Adrenal gland (tissue), 12 donors: ENCODE measurements around the gene TTC21B. TPM values are rescaled to one million over a fixed set of nuclear protein-coding genes. Genes with fewer than 3 reads are reported as not detected.
A peak's percentile ranks its signal among the peaks of the same experiment; 100 is the strongest.

Experiments
- DNase-seq, 7 donors: peaks; one replicate each; pipeline ENCODE4 v3.0.0-alpha.2; 2019 to 2020
- H3K27ac ChIP-seq, 5 donors: fragments of 200-600 bp; sonication (generic) in 4 of 5; 1 replicate in 3 of 5; 2 replicates in 2 of 5; pipeline versions ENCODE4 v1.5.1 to v1.8.0; 2016 to 2020; ENCODE audit warnings: mild to moderate bottlenecking in 1 of 5
- H3K27me3 ChIP-seq: fragments of 200-600 bp; 2 replicates; pipeline ENCODE4 v1.8.0; 2021
- H3K36me3 ChIP-seq, 2 donors: fragments of 200-600 bp; replicated peaks in 1 of 2; 1 replicate in 1 of 2; 2 replicates in 1 of 2; pipeline versions ENCODE4 v1.5.1 to v1.8.0; 2018 to 2022
- H3K4me1 ChIP-seq, 2 donors: fragments of 200-600 bp; replicated peaks in 1 of 2; 1 replicate in 1 of 2; 2 replicates in 1 of 2; pipeline versions ENCODE4 v1.5.1 to v1.8.0; 2018 to 2021
- H3K4me3 ChIP-seq, 4 donors: fragments of 200-600 bp; sonication (generic) in 3 of 4; one replicate each; pipeline ENCODE4 v1.5.1; 2016 to 2018
- H3K9me3 ChIP-seq, 3 donors: fragments of 200-600 bp; sonication (generic) in 1 of 3; replicated peaks in 1 of 3; 1 replicate in 2 of 3; 2 replicates in 1 of 3; pipeline versions ENCODE4 v1.5.1 to v1.8.0; 2016 to 2021
- POLR2A ChIP-seq, 2 donors: fragments of 450-650 bp; IDR thresholded peaks; one replicate each; pipeline ENCODE4 v1.6.1; 2017; ENCODE audit warnings: antibody characterized with exemption in 2 of 2, mild to moderate bottlenecking in 2 of 2, moderate library complexity in 1 of 2
- WGBS, 4 donors: extraction: QIAGEN DNeasy Blood & Tissue Kit in 2 of 4; methylation state at CpG; one replicate each; pipeline versions ENCODE4 v1.1.5 to v1.1.7; 2013 to 2017; 5-methylcytosine and 5-hydroxymethylcytosine counted together
- intact Hi-C, 2 donors: fragments of 100-400 bp; cut with DNase I; formaldehyde crosslinking; loops; one replicate each; pipeline versions ENCODE4 v1.14.1 to v1.15.0; 2022 to 2023
- polyA plus RNA-seq, 3 donors: library from polyadenylated mRNA; stranded (reverse); fragments of 200-250 nt in 2 of 3; fragments of 350-450 nt in 1 of 3; fragmentation: Illumina TruSeq in 1 of 3; extraction: RNeasy Lipid Tissue Mini Kit (QIAGEN cat#74804) in 1 of 3; gene quantifications; one replicate each; pipeline ENCODE4 v1.2.3, GENCODE V29; 2013 to 2014
- total RNA-seq, 9 donors: library from RNA; depleted of rRNA in 4 of 9; stranded (reverse); fragments of >200 nt in 4 of 9; fragments of 120-200 nt in 1 of 9; fragmentation: NEBNext Ultra II Directional in 1 of 9; extraction: Animal tissue kit (Norgen Biotek cat#: 25700) in 1 of 9; gene quantifications; one replicate each; pipeline versions ENCODE4 v1.1.0 to v1.2.4, GENCODE V29; 2013 to 2023
- TF ChIP-seq, protein P1 (sequence below), 6 experiments: fragments of 450-650 bp in 4 of 6; fragments of 200-600 bp in 2 of 6; sonication (generic) in 1 of 6; IDR thresholded peaks; 1 replicate in 5 of 6; 2 replicates in 1 of 6; pipeline versions ENCODE4 v1.5.1 to v1.8.0; 2016 to 2021; ENCODE audit warnings: antibody characterized with exemption in 6 of 6, mild to moderate bottlenecking in 2 of 6, moderate library complexity in 1 of 6
- donor health status: healthy with polysubstance abuse.
- donor health status: Bipolar disorder and iron deficiency.
- donor health status: DM: yes; HTN: yes; CAD: no.
- donor health status: DM: no; HTN: no; CAD: no.
- donor health status: DM: no; HTN: no; CAD: no.
- donor health status: DM: yes; HTN: yes; CAD: no.

Gene TTC21B
- total and polyA plus RNA-seq, 12 donors, result 4.8 to 28.5 (median 10.0) TPM

DNA sequence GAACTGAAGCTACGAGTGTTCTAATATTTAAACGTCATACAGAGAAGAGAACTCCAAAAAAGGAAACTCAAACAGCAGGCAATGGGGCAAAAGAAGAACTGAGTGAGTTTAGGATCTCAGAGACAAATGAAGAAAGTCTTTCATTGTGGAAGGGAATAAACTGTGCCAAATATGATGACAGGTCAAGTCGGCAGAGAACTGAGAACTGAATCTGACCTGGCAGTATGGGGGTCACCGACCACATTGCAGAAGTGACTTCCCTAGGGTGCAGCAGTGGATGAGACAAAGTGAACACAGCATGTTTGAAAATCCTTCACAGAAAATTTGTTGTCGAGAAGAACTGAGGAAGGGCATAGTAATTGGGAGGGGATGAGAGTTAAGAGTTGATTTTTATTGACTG lies 55.9 kb downstream of the TTC21B start:
- DNase-seq, result peak in 3 of 7 donors; percentile 8 to 61 (median 18)
- Histone ChIP-seq H3K36me3 (peaks cover 0 to 20% of the 10 kb centered on the region in 2 donors), H3K27me3 (no peaks in the 10 kb centered on the region), H3K4me3 (no peak overlapping the region), H3K27ac (no peak overlapping the region), H3K4me1 (peaks cover 0 to 15% of the 10 kb centered on the region in 2 donors), H3K9me3 (no peaks in the 10 kb centered on the region)
- no peak for TF ChIP-seq POLR2A (IDR thresholded peaks at IDR 0.05)
- TF ChIP-seq, protein P1, sequence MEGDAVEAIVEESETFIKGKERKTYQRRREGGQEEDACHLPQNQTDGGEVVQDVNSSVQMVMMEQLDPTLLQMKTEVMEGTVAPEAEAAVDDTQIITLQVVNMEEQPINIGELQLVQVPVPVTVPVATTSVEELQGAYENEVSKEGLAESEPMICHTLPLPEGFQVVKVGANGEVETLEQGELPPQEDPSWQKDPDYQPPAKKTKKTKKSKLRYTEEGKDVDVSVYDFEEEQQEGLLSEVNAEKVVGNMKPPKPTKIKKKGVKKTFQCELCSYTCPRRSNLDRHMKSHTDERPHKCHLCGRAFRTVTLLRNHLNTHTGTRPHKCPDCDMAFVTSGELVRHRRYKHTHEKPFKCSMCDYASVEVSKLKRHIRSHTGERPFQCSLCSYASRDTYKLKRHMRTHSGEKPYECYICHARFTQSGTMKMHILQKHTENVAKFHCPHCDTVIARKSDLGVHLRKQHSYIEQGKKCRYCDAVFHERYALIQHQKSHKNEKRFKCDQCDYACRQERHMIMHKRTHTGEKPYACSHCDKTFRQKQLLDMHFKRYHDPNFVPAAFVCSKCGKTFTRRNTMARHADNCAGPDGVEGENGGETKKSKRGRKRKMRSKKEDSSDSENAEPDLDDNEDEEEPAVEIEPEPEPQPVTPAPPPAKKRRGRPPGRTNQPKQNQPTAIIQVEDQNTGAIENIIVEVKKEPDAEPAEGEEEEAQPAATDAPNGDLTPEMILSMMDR (IDR thresholded peaks at IDR 0.05), result no peak
- intact Hi-C loops, result no loop called here
- WGBS, 4 donors, result 61 to 73% (median 69%) methylated on average over 5 of the region's 5 CpGs

DNA sequence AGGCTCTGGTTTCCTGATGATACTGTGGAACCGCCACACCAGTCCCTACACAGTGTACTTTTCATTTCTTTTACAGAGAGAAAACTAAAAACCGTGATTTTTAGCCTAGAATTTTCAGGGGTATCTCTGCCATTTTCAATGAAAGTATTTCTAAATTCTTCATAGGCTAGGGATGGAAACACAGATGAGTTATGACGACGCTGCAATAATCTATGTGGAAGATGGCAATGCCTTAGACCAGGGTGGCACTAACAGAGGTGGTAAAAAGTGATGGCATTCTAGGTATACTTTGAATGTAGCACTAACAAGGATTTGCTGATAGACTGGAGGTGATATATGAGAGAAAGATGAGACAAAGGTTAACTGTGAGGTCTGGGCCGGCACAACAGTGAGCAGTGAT lies 56.5 kb downstream of the TTC21B start:
- intact Hi-C loops, result no loop called here
- peaks cover 0 to 9% of the 10 kb centered on the region in 2 donors for H3K4me1 ChIP-seq
- WGBS, 4 donors, result 93 to 97% (median 96%) methylated on average over 5 of the region's 5 CpGs
- no peak for TF ChIP-seq POLR2A (IDR thresholded peaks at IDR 0.05)
- TF ChIP-seq, protein P1 (IDR thresholded peaks at IDR 0.05), result no peak
- no peak overlapping the region for H3K27ac ChIP-seq
- no peaks in the 10 kb centered on the region for H3K9me3 ChIP-seq
- DNase-seq, result no peak
- H3K27me3 ChIP-seq, result no peaks in the 10 kb centered on the region
- H3K36me3 ChIP-seq, result peaks cover 0 to 20% of the 10 kb centered on the region in 2 donors
- no peak overlapping the region for H3K4me3 ChIP-seq

DNA sequence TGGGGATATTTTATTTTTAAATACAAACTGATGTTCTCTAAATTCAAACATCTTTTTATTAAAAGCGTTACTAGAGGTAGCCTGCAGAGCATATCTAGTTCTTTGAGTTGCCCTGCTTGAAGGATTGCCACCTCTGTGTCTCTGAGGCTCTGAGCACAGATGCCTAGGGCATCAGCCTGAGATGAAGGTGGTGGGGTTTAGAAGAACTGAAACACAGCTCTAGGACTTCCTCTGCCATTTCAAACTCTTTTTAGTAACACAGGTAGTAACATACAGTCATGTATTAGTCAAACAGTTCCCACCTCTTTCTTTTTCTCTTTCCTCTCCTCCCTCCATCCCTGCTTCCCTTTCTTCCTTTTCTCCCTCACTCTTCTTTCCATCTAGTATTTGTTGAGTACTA lies 57.6 kb downstream of the TTC21B start:
- Histone ChIP-seq H3K4me1 (peaks cover 0 to 5% of the 10 kb centered on the region in 2 donors), H3K27ac (no peak overlapping the region), H3K4me3 (no peak overlapping the region), H3K27me3 (no peaks in the 10 kb centered on the region), H3K9me3 (no peaks in the 10 kb centered on the region), H3K36me3 (peaks cover 0 to 20% of the 10 kb centered on the region in 2 donors)
- 89 to 100% (median 94%) methylated on average over 1 of the region's 1 CpG for WGBS, 4 donors
- intact Hi-C loops, result no loop called here
- DNase-seq, result no peak
- no peak for TF ChIP-seq POLR2A (IDR thresholded peaks at IDR 0.05)
- TF ChIP-seq, protein P1 (IDR thresholded peaks at IDR 0.05), result no peak

DNA sequence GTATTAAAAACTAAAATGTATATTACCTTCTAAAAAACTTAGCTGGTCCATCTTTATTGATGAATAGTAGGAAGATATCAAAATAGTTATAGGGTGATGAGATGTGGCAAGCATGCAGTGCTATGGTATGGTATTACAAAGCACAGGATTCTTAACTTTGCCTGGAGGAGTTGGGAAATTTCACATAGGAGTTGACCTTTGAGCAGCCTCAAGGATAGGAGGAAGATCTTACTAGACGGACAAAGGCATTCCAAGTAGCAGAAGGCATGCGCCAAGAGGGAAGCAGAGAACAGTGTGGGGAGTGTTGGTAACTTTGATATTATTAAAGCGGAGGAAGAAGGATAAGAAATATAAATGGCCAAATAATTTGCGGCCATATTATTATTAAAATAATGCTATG lies 60.0 kb downstream of the TTC21B start:
- H3K36me3 ChIP-seq, result peaks cover 0 to 20% of the 10 kb centered on the region in 2 donors

More for the DNA sequence above, 60.0 kb downstream of the TTC21B start:
- Histone ChIP-seq H3K27ac (no peak overlapping the region), H3K4me3 (no peak overlapping the region), H3K4me1 (peaks cover 0 to 5% of the 10 kb centered on the region in 2 donors), H3K27me3 (no peaks in the 10 kb centered on the region), H3K9me3 (no peaks in the 10 kb centered on the region)
- TF ChIP-seq, protein P1 (IDR thresholded peaks at IDR 0.05), result no peak
- no peak for TF ChIP-seq POLR2A (IDR thresholded peaks at IDR 0.05)
- 92 to 96% (median 94%) methylated on average over 4 of the region's 4 CpGs for WGBS, 4 donors
- intact Hi-C loops, result no loop called here
- DNase-seq, result no peak
